Liver (tissue), 3 donors: ENCODE data around the gene CIB1.
A peak's percentile ranks its signal among the peaks of the same experiment; 100 is the strongest.

Experiments
- FOXA1 ChIP-seq: IDR thresholded peaks from 2 replicates; pipeline ENCODE4 v1.6.1; 2016; ENCODE audit warnings: antibody characterized with exemption
- GABPA ChIP-seq, 2 donors: IDR thresholded peaks in 1 of 2; conservative IDR thresholded peaks in 1 of 2; 2 replicates each; pipeline ENCODE4 v1.6.1; 2016; ENCODE audit warnings: antibody characterized with exemption in 2 of 2, mild to moderate bottlenecking in 1 of 2, moderate library complexity in 1 of 2
- JUND ChIP-seq, 2 donors: IDR thresholded peaks; 2 replicates each; pipeline ENCODE4 v1.6.1; 2016; ENCODE audit warnings: antibody characterized with exemption in 2 of 2
- NR2F2 ChIP-seq: IDR thresholded peaks from 2 replicates; pipeline ENCODE4 v1.6.1; 2016; ENCODE audit warnings: antibody characterized with exemption
- RAD21 ChIP-seq, 2 donors: IDR thresholded peaks; 2 replicates each; pipeline ENCODE4 v1.6.1; 2016; ENCODE audit warnings: antibody characterized with exemption in 2 of 2, mild to moderate bottlenecking in 2 of 2
- RXRA ChIP-seq, 2 donors: IDR thresholded peaks; 2 replicates each; pipeline ENCODE4 v1.6.1; 2017 to 2018; ENCODE audit warnings: antibody characterized with exemption in 2 of 2, mild to moderate bottlenecking in 1 of 2
- SP1 ChIP-seq: IDR thresholded peaks from 2 replicates; pipeline ENCODE4 v1.6.1; 2018; ENCODE audit warnings: antibody characterized with exemption, mild to moderate bottlenecking
- TAF1 ChIP-seq: conservative IDR thresholded peaks from 2 replicates; pipeline ENCODE4 v1.6.1; 2016; ENCODE audit warnings: antibody characterized with exemption, mild to moderate bottlenecking
- YY1 ChIP-seq: IDR thresholded peaks from 2 replicates; pipeline ENCODE4 v1.6.1; 2016; ENCODE audit warnings: antibody characterized with exemption, mild to moderate bottlenecking
- TF ChIP-seq, protein P1 (sequence below): fragments of 150-350 bp; IDR thresholded peaks from 2 replicates; pipeline ENCODE4 v1.5.1; 2017; ENCODE audit warnings: improper control_type of control experiment, low read depth, low read length; ENCODE audit not compliant: missing input control
- TF ChIP-seq, protein P2 (sequence below): IDR thresholded peaks from 2 replicates; pipeline ENCODE4 v1.6.1; 2016; ENCODE audit warnings: antibody characterized with exemption, mild to moderate bottlenecking
- TF ChIP-seq, protein P3 (sequence below): IDR thresholded peaks from 2 replicates; pipeline ENCODE4 v1.6.1; 2016; ENCODE audit warnings: antibody characterized with exemption
- TF ChIP-seq, protein P4 (sequence below): IDR thresholded peaks from 2 replicates; pipeline ENCODE4 v1.6.1; 2016; ENCODE audit warnings: antibody characterized with exemption
- donor health status: healthy.
- donor health status: healthy.

DNA sequence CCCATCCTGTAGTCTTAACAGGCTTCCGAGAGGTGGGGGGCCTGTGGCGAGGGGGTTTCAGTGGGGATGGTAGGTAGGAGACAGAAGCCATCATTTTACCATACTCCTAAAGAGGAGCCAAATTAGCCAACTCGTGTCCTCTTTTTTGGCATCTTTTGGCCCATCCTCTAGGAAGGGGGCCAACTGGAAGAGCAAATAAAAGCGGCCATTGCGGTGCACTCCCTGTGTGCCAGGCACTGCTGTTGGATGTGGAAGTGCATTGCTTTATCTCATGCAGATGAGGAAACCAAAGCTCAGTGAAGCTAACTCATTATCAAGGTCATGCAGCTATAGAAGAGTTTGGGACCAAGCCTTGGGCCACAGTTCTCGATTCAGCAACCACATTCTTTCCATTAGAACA, 26.5 kb downstream of the CIB1 start:
- TF ChIP-seq, protein P1, sequence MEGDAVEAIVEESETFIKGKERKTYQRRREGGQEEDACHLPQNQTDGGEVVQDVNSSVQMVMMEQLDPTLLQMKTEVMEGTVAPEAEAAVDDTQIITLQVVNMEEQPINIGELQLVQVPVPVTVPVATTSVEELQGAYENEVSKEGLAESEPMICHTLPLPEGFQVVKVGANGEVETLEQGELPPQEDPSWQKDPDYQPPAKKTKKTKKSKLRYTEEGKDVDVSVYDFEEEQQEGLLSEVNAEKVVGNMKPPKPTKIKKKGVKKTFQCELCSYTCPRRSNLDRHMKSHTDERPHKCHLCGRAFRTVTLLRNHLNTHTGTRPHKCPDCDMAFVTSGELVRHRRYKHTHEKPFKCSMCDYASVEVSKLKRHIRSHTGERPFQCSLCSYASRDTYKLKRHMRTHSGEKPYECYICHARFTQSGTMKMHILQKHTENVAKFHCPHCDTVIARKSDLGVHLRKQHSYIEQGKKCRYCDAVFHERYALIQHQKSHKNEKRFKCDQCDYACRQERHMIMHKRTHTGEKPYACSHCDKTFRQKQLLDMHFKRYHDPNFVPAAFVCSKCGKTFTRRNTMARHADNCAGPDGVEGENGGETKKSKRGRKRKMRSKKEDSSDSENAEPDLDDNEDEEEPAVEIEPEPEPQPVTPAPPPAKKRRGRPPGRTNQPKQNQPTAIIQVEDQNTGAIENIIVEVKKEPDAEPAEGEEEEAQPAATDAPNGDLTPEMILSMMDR: no peak
- TF ChIP-seq, protein P2, sequence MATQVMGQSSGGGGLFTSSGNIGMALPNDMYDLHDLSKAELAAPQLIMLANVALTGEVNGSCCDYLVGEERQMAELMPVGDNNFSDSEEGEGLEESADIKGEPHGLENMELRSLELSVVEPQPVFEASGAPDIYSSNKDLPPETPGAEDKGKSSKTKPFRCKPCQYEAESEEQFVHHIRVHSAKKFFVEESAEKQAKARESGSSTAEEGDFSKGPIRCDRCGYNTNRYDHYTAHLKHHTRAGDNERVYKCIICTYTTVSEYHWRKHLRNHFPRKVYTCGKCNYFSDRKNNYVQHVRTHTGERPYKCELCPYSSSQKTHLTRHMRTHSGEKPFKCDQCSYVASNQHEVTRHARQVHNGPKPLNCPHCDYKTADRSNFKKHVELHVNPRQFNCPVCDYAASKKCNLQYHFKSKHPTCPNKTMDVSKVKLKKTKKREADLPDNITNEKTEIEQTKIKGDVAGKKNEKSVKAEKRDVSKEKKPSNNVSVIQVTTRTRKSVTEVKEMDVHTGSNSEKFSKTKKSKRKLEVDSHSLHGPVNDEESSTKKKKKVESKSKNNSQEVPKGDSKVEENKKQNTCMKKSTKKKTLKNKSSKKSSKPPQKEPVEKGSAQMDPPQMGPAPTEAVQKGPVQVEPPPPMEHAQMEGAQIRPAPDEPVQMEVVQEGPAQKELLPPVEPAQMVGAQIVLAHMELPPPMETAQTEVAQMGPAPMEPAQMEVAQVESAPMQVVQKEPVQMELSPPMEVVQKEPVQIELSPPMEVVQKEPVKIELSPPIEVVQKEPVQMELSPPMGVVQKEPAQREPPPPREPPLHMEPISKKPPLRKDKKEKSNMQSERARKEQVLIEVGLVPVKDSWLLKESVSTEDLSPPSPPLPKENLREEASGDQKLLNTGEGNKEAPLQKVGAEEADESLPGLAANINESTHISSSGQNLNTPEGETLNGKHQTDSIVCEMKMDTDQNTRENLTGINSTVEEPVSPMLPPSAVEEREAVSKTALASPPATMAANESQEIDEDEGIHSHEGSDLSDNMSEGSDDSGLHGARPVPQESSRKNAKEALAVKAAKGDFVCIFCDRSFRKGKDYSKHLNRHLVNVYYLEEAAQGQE: no peak
- no peak for TF ChIP-seq FOXA1
- TF ChIP-seq JUND (IDR thresholded peaks at IDR 0.05): no peak
- TF ChIP-seq, protein P3, sequence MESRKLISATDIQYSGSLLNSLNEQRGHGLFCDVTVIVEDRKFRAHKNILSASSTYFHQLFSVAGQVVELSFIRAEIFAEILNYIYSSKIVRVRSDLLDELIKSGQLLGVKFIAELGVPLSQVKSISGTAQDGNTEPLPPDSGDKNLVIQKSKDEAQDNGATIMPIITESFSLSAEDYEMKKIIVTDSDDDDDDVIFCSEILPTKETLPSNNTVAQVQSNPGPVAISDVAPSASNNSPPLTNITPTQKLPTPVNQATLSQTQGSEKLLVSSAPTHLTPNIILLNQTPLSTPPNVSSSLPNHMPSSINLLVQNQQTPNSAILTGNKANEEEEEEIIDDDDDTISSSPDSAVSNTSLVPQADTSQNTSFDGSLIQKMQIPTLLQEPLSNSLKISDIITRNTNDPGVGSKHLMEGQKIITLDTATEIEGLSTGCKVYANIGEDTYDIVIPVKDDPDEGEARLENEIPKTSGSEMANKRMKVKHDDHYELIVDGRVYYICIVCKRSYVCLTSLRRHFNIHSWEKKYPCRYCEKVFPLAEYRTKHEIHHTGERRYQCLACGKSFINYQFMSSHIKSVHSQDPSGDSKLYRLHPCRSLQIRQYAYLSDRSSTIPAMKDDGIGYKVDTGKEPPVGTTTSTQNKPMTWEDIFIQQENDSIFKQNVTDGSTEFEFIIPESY: no peak
- no peak for TF ChIP-seq TAF1
- TF ChIP-seq, protein P4, sequence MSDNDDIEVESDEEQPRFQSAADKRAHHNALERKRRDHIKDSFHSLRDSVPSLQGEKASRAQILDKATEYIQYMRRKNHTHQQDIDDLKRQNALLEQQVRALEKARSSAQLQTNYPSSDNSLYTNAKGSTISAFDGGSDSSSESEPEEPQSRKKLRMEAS: no peak
- TF ChIP-seq SP1: peak; percentile 22
- peak in 1 of 2 donors; percentile 34 for TF ChIP-seq RAD21 (IDR thresholded peaks at IDR 0.05)
- TF ChIP-seq YY1: peak; percentile 87
- TF ChIP-seq GABPA (IDR thresholded peaks at IDR 0.05 in 1 of 2, conservative IDR thresholded peaks at IDR 0.05 in 1 of 2): no peak
- no peak for TF ChIP-seq NR2F2
- TF ChIP-seq RXRA (IDR thresholded peaks at IDR 0.05): peak; percentile 38 to 47
